Measurements from ENCODE around the gene OPCML. TPM values are rescaled to one million over a fixed set of nuclear protein-coding genes. Genes with fewer than 3 reads are reported as not detected.

OPCML gene
- total RNA-seq, 1 donor: under 0.01 TPM

- H3K27me3 ChIP-seq (ENCODE audit: insufficient read depth, low read length): no peaks in the 10 kb centered on the region
- H3K9me3 ChIP-seq (ENCODE audit: low read depth, low read length): no peaks in the 10 kb centered on the region
- H3K4me3 ChIP-seq (ENCODE audit: low read length): no peak overlapping the region
- H3K4me1 ChIP-seq (ENCODE audit: insufficient read depth, low read length): no peaks in the 10 kb centered on the region
Observed at GRCh38 chr11:132493801-132494200, 1038.5 kb downstream of the OPCML start.

- H3K27me3 ChIP-seq (ENCODE audit: insufficient read depth, low read length): no peaks in the 10 kb centered on the region
- no peak overlapping the region for H3K4me3 ChIP-seq (ENCODE audit: low read length)
- no peaks in the 10 kb centered on the region for H3K4me1 ChIP-seq (ENCODE audit: insufficient read depth, low read length)
- no peaks in the 10 kb centered on the region for H3K9me3 ChIP-seq (ENCODE audit: low read depth, low read length)
Observed at GRCh38 chr11:132490978-132491377, 1041.3 kb downstream of the OPCML start.

- Histone ChIP-seq H3K4me1 (ENCODE audit: insufficient read depth, low read length) (no peaks in the 10 kb centered on the region), H3K27me3 (ENCODE audit: insufficient read depth, low read length) (no peaks in the 10 kb centered on the region), H3K9me3 (ENCODE audit: low read depth, low read length) (no peaks in the 10 kb centered on the region), H3K4me3 (ENCODE audit: low read length) (no peak overlapping the region)
Observed at GRCh38 chr11:132486060-132486459, 1046.2 kb downstream of the OPCML start.

GRCh38 chr11:132475026-132475425, 1057.3 kb downstream of the OPCML start:
- Histone ChIP-seq H3K9me3 (ENCODE audit: low read depth, low read length) (no peaks in the 10 kb centered on the region), H3K4me1 (ENCODE audit: insufficient read depth, low read length) (no peaks in the 10 kb centered on the region), H3K4me3 (ENCODE audit: low read length) (no peak overlapping the region), H3K27me3 (ENCODE audit: insufficient read depth, low read length) (no peaks in the 10 kb centered on the region)

GRCh38 chr11:132472411-132473172, 1059.7 kb downstream of the OPCML start:
- Histone ChIP-seq H3K4me1 (ENCODE audit: insufficient read depth, low read length) (no peaks in the 10 kb centered on the region), H3K9me3 (ENCODE audit: low read depth, low read length) (no peaks in the 10 kb centered on the region), H3K4me3 (ENCODE audit: low read length) (no peak overlapping the region), H3K27me3 (ENCODE audit: insufficient read depth, low read length) (no peaks in the 10 kb centered on the region)

GRCh38 chr11:132471466-132471865, 1060.8 kb downstream of the OPCML start:
- H3K4me3 ChIP-seq (ENCODE audit: low read length): no peak overlapping the region
- no peaks in the 10 kb centered on the region for H3K27me3 ChIP-seq (ENCODE audit: insufficient read depth, low read length)
- no peaks in the 10 kb centered on the region for H3K9me3 ChIP-seq (ENCODE audit: low read depth, low read length)
- no peaks in the 10 kb centered on the region for H3K4me1 ChIP-seq (ENCODE audit: insufficient read depth, low read length)

- H3K27me3 ChIP-seq (ENCODE audit: insufficient read depth, low read length): no peaks in the 10 kb centered on the region
- H3K4me3 ChIP-seq (ENCODE audit: low read length): no peak overlapping the region
- no peaks in the 10 kb centered on the region for H3K4me1 ChIP-seq (ENCODE audit: insufficient read depth, low read length)
- H3K9me3 ChIP-seq (ENCODE audit: low read depth, low read length): no peaks in the 10 kb centered on the region
Observed at GRCh38 chr11:132466983-132467382, 1065.3 kb downstream of the OPCML start.

- Histone ChIP-seq H3K4me3 (ENCODE audit: low read length) (no peak overlapping the region), H3K4me1 (ENCODE audit: insufficient read depth, low read length) (no peaks in the 10 kb centered on the region), H3K9me3 (ENCODE audit: low read depth, low read length) (no peaks in the 10 kb centered on the region), H3K27me3 (ENCODE audit: insufficient read depth, low read length) (no peaks in the 10 kb centered on the region)
Observed at GRCh38 chr11:132464939-132465338, 1067.4 kb downstream of the OPCML start.

GRCh38 chr11:132464003-132464342, 1068.3 kb downstream of the OPCML start:
- Histone ChIP-seq H3K4me1 (ENCODE audit: insufficient read depth, low read length) (no peaks in the 10 kb centered on the region), H3K9me3 (ENCODE audit: low read depth, low read length) (no peaks in the 10 kb centered on the region), H3K27me3 (ENCODE audit: insufficient read depth, low read length) (no peaks in the 10 kb centered on the region), H3K4me3 (ENCODE audit: low read length) (no peak overlapping the region)

GRCh38 chr11:132463295-132464002, 1068.9 kb downstream of the OPCML start:
- H3K4me3 ChIP-seq (ENCODE audit: low read length): no peak overlapping the region
- no peaks in the 10 kb centered on the region for H3K9me3 ChIP-seq (ENCODE audit: low read depth, low read length)
- H3K4me1 ChIP-seq (ENCODE audit: insufficient read depth, low read length): no peaks in the 10 kb centered on the region
- H3K27me3 ChIP-seq (ENCODE audit: insufficient read depth, low read length): no peaks in the 10 kb centered on the region

- no peaks in the 10 kb centered on the region for H3K9me3 ChIP-seq (ENCODE audit: low read depth, low read length)
- H3K4me3 ChIP-seq (ENCODE audit: low read length): no peak overlapping the region
- no peaks in the 10 kb centered on the region for H3K4me1 ChIP-seq (ENCODE audit: insufficient read depth, low read length)
- no peaks in the 10 kb centered on the region for H3K27me3 ChIP-seq (ENCODE audit: insufficient read depth, low read length)
Observed at GRCh38 chr11:132459736-132460135, 1072.6 kb downstream of the OPCML start.

GRCh38 chr11:132457445-132457844, 1074.9 kb downstream of the OPCML start:
- Histone ChIP-seq H3K9me3 (ENCODE audit: low read depth, low read length) (no peaks in the 10 kb centered on the region), H3K4me3 (ENCODE audit: low read length) (no peak overlapping the region), H3K27me3 (ENCODE audit: insufficient read depth, low read length) (no peaks in the 10 kb centered on the region), H3K4me1 (ENCODE audit: insufficient read depth, low read length) (no peaks in the 10 kb centered on the region)

- Histone ChIP-seq H3K9me3 (ENCODE audit: low read depth, low read length) (no peaks in the 10 kb centered on the region), H3K4me1 (ENCODE audit: insufficient read depth, low read length) (no peaks in the 10 kb centered on the region), H3K27me3 (ENCODE audit: insufficient read depth, low read length) (no peaks in the 10 kb centered on the region), H3K4me3 (ENCODE audit: low read length) (no peak overlapping the region)
Observed at GRCh38 chr11:132456751-132457328, 1075.5 kb downstream of the OPCML start.

- Histone ChIP-seq H3K4me1 (ENCODE audit: insufficient read depth, low read length) (no peaks in the 10 kb centered on the region), H3K27me3 (ENCODE audit: insufficient read depth, low read length) (no peaks in the 10 kb centered on the region), H3K4me3 (ENCODE audit: low read length) (no peak overlapping the region), H3K9me3 (ENCODE audit: low read depth, low read length) (no peaks in the 10 kb centered on the region)
Observed at GRCh38 chr11:132455044-132455443, 1077.3 kb downstream of the OPCML start.

- Histone ChIP-seq H3K9me3 (ENCODE audit: low read depth, low read length) (no peaks in the 10 kb centered on the region), H3K4me1 (ENCODE audit: insufficient read depth, low read length) (no peaks in the 10 kb centered on the region)
Observed at GRCh38 chr11:132453406-132453805, 1078.9 kb downstream of the OPCML start.

More at GRCh38 chr11:132453406-132453805, 1078.9 kb downstream of the OPCML start:
- H3K27me3 ChIP-seq (ENCODE audit: insufficient read depth, low read length): no peaks in the 10 kb centered on the region
- H3K4me3 ChIP-seq (ENCODE audit: low read length): no peak overlapping the region
